ENCODE data around the gene ACMSD.
"Not testable (repeated sequence)": the region's sequence is repeated elsewhere in the genome, so short reads cannot be mapped to it uniquely, and the experiment has no call there.

The ACMSD gene

GRCh38 chr2:134905168-134905567 is 66.8 kb downstream of the ACMSD start:
- no peak for DNase-seq (ENCODE audit: low read depth in 1 of 2, low spot score in 1 of 2)

- no peak for DNase-seq (ENCODE audit: low read depth in 1 of 2, low spot score in 1 of 2)
These were observed 68.3 kb downstream of the ACMSD start for GRCh38 chr2:134906726-134907125.

GRCh38 chr2:134907441-134908116 is 69.2 kb downstream of the ACMSD start:
- DNase-seq (ENCODE audit: low read depth in 1 of 2, low spot score in 1 of 2), result not testable (repeated sequence)

- no peak for DNase-seq (ENCODE audit: low read depth in 1 of 2, low spot score in 1 of 2)
These were observed 72.5 kb downstream of the ACMSD start for GRCh38 chr2:134910763-134911399.

- DNase-seq (ENCODE audit: low read depth in 1 of 2, low spot score in 1 of 2), result no peak
These were observed 73.0 kb downstream of the ACMSD start for GRCh38 chr2:134911400-134911785.

GRCh38 chr2:134912361-134912760 is 73.9 kb downstream of the ACMSD start:
- no peak for DNase-seq (ENCODE audit: low read depth in 1 of 2, low spot score in 1 of 2)

- no peak for DNase-seq (ENCODE audit: low read depth in 1 of 2, low spot score in 1 of 2)
These were observed 79.0 kb downstream of the ACMSD start for GRCh38 chr2:134917360-134917865.

GRCh38 chr2:134917888-134918525 is 79.6 kb downstream of the ACMSD start:
- peak in 1 of 2 donors; percentile 69 for DNase-seq (ENCODE audit: low read depth in 1 of 2, low spot score in 1 of 2)

GRCh38 chr2:134918526-134919340 is 80.3 kb downstream of the ACMSD start, which contains the start of gene CCNT2:
Gene CCNT2, plus strand, starts transcription at chr2:134918822. Its CDS starts 33 bp downstream, at chr2:134918855.
- peak; percentile 99 to 100 for DNase-seq (ENCODE audit: low read depth in 1 of 2, low spot score in 1 of 2)

GRCh38 chr2:134919341-134920210 is 81.2 kb downstream of the ACMSD start:
- DNase-seq (ENCODE audit: low read depth in 1 of 2, low spot score in 1 of 2), result peak in 1 of 2 donors; percentile 48

GRCh38 chr2:134924912-134925311 is 86.5 kb downstream of the ACMSD start:
- no peak for DNase-seq (ENCODE audit: low read depth in 1 of 2, low spot score in 1 of 2)

- no peak for DNase-seq (ENCODE audit: low read depth in 1 of 2, low spot score in 1 of 2)
These were observed 88.0 kb downstream of the ACMSD start for GRCh38 chr2:134926231-134926931.

GRCh38 chr2:134927195-134927594 is 88.8 kb downstream of the ACMSD start:
- DNase-seq (ENCODE audit: low read depth in 1 of 2, low spot score in 1 of 2), result no peak

- DNase-seq (ENCODE audit: low read depth in 1 of 2, low spot score in 1 of 2), result no peak
These were observed 94.6 kb downstream of the ACMSD start for GRCh38 chr2:134932864-134933526.

GRCh38 chr2:134933732-134934131 is 95.3 kb downstream of the ACMSD start:
- no peak for DNase-seq (ENCODE audit: low read depth in 1 of 2, low spot score in 1 of 2)

GRCh38 chr2:134934150-134934549 is 95.7 kb downstream of the ACMSD start:
- DNase-seq (ENCODE audit: low read depth in 1 of 2, low spot score in 1 of 2), result no peak

- DNase-seq (ENCODE audit: low read depth in 1 of 2, low spot score in 1 of 2), result no peak
These were observed 96.2 kb downstream of the ACMSD start for GRCh38 chr2:134934641-134935040.

- no peak for DNase-seq (ENCODE audit: low read depth in 1 of 2, low spot score in 1 of 2)
These were observed 98.3 kb downstream of the ACMSD start for GRCh38 chr2:134936691-134937090.

GRCh38 chr2:134943540-134943939 is 105.1 kb downstream of the ACMSD start:
- DNase-seq (ENCODE audit: low read depth in 1 of 2, low spot score in 1 of 2), result no peak
